Right forelimb (tissue), 1 donor: Measurements from ENCODE around the gene CCL25.
"Not testable (repeated sequence)": the region's sequence is repeated elsewhere in the genome, so short reads cannot be mapped to it uniquely, and the experiment has no call there.

Experiments
- DNase-seq: peaks from one replicate; pipeline ENCODE4 v3.0.0-alpha.2; 2018

CCL25 gene

GRCh38 chr19:8052464-8052859 is at the start of gene CCL25:
Gene CCL25, plus strand, starts transcription at chr19:8052760. Its CDS starts 290 bp downstream, at chr19:8053050.
- no peak for DNase-seq

- no peak for DNase-seq
Measured at GRCh38 chr19:8004001-8004400, 48.6 kb upstream of the CCL25 start.

- DNase-seq: no peak
Measured at GRCh38 chr19:8004723-8005513, 47.6 kb upstream of the CCL25 start.

GRCh38 chr19:8005534-8006256 is 46.9 kb upstream of the CCL25 start, which contains the start of gene ELAVL1:
Gene ELAVL1, minus strand, starts transcription at chr19:8005641. Its CDS starts 13,826 bp downstream, at chr19:7991815.
- DNase-seq: peak; percentile 92

GRCh38 chr19:8017808-8018207 is 34.8 kb upstream of the CCL25 start:
- DNase-seq: no peak

GRCh38 chr19:8020681-8021080 is 31.9 kb upstream of the CCL25 start:
- DNase-seq: no peak

- no peak for DNase-seq
Measured at GRCh38 chr19:8021374-8021773, 31.2 kb upstream of the CCL25 start.

GRCh38 chr19:8022275-8022674 is 30.3 kb upstream of the CCL25 start:
- DNase-seq: no peak

GRCh38 chr19:8023371-8023770 is 29.2 kb upstream of the CCL25 start:
- no peak for DNase-seq

- not testable (repeated sequence) for DNase-seq
Measured at GRCh38 chr19:8024256-8024655, 28.3 kb upstream of the CCL25 start.

GRCh38 chr19:8025316-8025715 is 27.2 kb upstream of the CCL25 start:
- DNase-seq: no peak

GRCh38 chr19:8028951-8029491 is 23.5 kb upstream of the CCL25 start:
- DNase-seq: no peak

GRCh38 chr19:8030960-8031359 is 21.6 kb upstream of the CCL25 start:
- no peak for DNase-seq

- DNase-seq: not testable (repeated sequence)
Measured at GRCh38 chr19:8033287-8034177, 19.0 kb upstream of the CCL25 start.

- DNase-seq: no peak
Measured at GRCh38 chr19:8034178-8034525, 18.4 kb upstream of the CCL25 start.

GRCh38 chr19:8036434-8037099 is 16.0 kb upstream of the CCL25 start:
- DNase-seq: peak; percentile 49

- no peak for DNase-seq
Measured at GRCh38 chr19:8038815-8039214, 13.7 kb upstream of the CCL25 start.

- DNase-seq: no peak
Measured at GRCh38 chr19:8039231-8039630, 13.3 kb upstream of the CCL25 start.

- DNase-seq: no peak
Measured at GRCh38 chr19:8041531-8041931, 11.0 kb upstream of the CCL25 start.

GRCh38 chr19:8042900-8043299 is 9.7 kb upstream of the CCL25 start:
- no peak for DNase-seq

- no peak for DNase-seq
Measured at GRCh38 chr19:8044018-8044417, 8.5 kb upstream of the CCL25 start.

- DNase-seq: no peak
Measured at GRCh38 chr19:8045872-8046568, 6.5 kb upstream of the CCL25 start.
